ENCODE measurements around the gene CLEC18A.
"Not testable (repeated sequence)": the region's sequence is repeated elsewhere in the genome, so short reads cannot be mapped to it uniquely, and the experiment has no call there.

CLEC18A gene

GRCh38 chr16:69952572-69953355, 1.6 kb downstream of the CLEC18A start:
- DNase-seq = not testable (repeated sequence)

- DNase-seq = not testable (repeated sequence)
Measured at GRCh38 chr16:69954241-69954640, 3.1 kb downstream of the CLEC18A start.

- not testable (repeated sequence) for DNase-seq
Measured at GRCh38 chr16:69963312-69963711, 12.2 kb downstream of the CLEC18A start.

GRCh38 chr16:69964960-69965660, 14.0 kb downstream of the CLEC18A start:
- not testable (repeated sequence) for DNase-seq

GRCh38 chr16:69965661-69966054, 14.5 kb downstream of the CLEC18A start:
- not testable (repeated sequence) for DNase-seq

- not testable (repeated sequence) for DNase-seq
Measured at GRCh38 chr16:69967688-69968087, 16.6 kb downstream of the CLEC18A start.

GRCh38 chr16:69968125-69968524, 17.0 kb downstream of the CLEC18A start:
- not testable (repeated sequence) for DNase-seq

GRCh38 chr16:69969657-69970056, 18.5 kb downstream of the CLEC18A start:
- DNase-seq = not testable (repeated sequence)

GRCh38 chr16:69972120-69972519, 21.0 kb downstream of the CLEC18A start:
- not testable (repeated sequence) for DNase-seq

GRCh38 chr16:69972935-69973334, 21.8 kb downstream of the CLEC18A start:
- DNase-seq = not testable (repeated sequence)

GRCh38 chr16:69985196-69985595, 34.1 kb downstream of the CLEC18A start:
- not testable (repeated sequence) for DNase-seq

- not testable (repeated sequence) for DNase-seq
Measured at GRCh38 chr16:69997956-69998355, 46.8 kb downstream of the CLEC18A start.

GRCh38 chr16:69999801-70000200, 48.7 kb downstream of the CLEC18A start:
- DNase-seq = not testable (repeated sequence)

GRCh38 chr16:70003511-70003910, 52.4 kb downstream of the CLEC18A start:
- not testable (repeated sequence) for DNase-seq

- not testable (repeated sequence) for DNase-seq
Measured at GRCh38 chr16:70008604-70009003, 57.5 kb downstream of the CLEC18A start.

GRCh38 chr16:70010615-70011014, 59.5 kb downstream of the CLEC18A start:
- not testable (repeated sequence) for DNase-seq

GRCh38 chr16:70011120-70011519, 60.0 kb downstream of the CLEC18A start:
- DNase-seq = not testable (repeated sequence)

- DNase-seq = not testable (repeated sequence)
Measured at GRCh38 chr16:70012354-70012753, 61.2 kb downstream of the CLEC18A start.

GRCh38 chr16:70012951-70013350, 61.8 kb downstream of the CLEC18A start:
- not testable (repeated sequence) for DNase-seq
